Stimulated activated CD8-positive, alpha-beta memory T cell treated with anti-CD3 and anti-CD28 coated beads, Interleukin-7, amount 100 ng/mL, for 48 hours (primary cell): ENCODE results near the gene PIMREG.
"Not testable (repeated sequence)": the region's sequence is repeated elsewhere in the genome, so short reads cannot be mapped to it uniquely, and the experiment has no call there.

ENCODE experiments used
- DNase-seq, 2 donors: peaks; one replicate each; pipeline ENCODE4 v3.0.0-alpha.2; 2020; ENCODE audit warnings: low read depth in 1 of 2; ENCODE audit errors: extremely low read depth in 1 of 2

The PIMREG gene

DNA sequence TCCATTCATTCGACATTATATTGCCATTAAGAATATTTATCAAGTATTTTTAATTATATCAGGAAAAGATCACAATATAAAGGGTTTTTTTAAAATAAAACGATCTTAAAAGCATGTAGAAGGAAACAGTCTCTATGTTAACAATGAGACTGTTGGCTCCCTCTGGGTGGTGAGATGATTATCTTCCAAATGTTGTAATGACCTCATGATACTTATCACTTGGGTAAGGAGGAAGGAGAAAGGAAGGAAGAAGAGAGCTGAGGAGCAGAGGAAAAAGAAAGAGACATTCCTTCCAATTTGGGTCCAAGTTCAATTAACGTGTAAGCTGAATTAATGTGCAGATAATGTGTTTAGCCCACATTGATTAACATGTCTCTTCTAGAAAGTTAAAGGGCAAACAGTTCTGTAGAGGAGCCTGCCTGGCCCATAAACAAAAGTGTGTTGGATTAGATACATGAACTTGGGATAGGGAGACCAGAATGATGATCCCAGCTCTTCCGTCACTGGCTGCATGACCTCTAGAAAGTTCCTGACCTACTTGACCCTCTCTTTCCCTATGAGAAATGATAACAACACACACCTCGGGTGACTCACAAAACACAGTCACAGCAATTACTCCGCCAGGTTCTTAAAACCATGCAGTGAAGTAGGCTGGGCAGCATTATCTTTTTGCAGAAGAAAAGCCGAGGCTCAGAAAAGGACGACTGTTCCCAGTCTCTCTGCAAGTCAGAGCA lies 32.0 kb downstream of the PIMREG start:
- no peak for DNase-seq

DNA sequence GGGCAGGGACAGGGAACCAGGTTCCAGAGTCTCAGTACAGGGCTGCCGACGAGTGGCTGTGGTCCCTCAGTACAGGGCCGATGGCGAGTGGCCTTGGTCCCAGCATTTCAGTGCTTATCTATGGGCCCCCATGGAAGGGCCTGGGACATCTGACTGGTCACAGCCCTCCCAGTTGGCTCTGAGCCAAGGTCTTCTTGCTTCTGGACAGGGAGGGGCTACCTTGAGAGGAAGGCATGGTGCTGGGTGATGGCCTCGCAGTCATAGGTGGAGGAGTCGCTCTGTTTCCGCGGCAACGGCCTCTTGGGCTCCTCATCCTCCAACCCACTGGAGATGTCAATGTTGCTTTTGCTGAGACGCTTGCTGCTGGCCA lies 32.5 kb downstream of the PIMREG start:
- DNase-seq, result no peak

DNA sequence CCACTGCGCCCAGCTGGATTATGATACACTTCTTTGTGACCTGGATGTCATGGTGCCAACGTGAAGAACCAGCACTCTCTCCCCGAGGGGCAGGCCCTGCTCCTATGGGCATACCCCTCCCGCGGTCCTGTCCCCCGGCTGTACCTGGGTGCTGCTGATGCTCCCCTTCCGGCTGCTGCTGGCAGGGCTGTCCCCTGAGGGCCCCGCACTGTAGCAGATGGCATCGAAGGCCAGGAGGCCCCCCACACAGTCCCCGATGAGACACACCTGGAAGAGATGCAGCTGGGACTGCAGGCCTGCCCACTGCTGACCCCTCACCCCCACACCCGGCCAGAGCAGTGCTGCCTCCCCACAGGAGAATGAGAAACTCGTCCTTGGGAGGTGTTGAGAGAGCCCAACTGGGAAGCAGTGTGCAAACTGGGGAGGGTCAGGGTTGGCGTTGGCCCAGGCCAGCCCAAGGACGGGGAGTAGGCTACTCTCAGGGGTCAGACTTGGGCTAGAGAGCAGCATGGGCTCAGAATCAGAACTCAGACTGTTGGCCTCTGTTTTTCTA lies 33.7 kb downstream of the PIMREG start:
- no peak for DNase-seq

DNA sequence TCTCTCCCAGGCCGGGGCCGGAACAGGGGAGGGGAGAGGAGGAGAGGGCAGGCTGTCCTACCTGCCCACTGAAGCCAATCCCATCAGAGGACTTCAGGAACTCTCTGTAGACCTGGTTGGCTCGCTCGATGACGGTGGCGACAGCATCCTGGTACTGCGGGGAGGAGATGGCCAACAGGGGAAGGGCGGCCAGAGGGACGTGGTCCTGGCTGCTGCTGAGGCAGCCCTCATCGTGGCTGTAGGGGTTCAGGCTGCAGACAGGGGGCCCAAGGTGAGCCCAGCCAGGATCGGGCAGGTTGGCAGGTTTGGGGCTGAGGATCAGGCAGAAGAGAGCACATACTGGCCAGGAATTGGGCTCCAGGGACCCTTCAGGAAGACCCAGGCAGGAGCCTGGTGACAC lies 34.2 kb downstream of the PIMREG start:
- DNase-seq, result no peak

DNA sequence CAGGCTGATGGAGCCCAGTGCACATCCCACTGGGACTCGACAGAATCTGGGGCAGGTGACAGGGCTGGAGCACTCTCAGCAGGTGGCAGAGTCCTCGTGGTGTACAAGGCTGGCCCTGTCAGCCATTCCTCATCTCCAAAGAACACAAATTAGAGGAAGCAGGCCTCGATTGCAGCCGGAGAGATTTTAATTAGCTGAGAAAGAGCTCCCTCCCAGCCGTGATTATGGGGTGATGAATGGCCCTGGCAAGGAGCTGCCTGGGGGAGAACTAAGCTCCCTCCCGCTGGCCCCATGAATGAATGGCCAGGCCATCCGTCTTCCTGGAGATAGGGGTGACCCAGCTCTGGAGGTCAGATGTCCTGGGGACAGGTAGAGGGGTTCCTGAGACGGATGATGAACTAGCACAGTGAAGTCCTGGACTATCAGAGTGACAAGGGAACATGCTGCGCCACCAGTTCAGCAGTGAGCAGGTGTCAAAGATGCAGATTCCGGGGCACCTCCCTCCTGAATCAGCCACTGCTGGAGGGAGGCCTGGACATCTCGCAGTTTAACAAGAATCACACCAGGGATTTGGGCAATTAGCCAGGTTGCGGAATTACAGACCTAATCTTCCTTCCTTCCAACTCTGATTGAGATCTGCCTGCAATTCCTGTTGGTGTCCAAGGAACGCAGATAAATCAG lies 35.5 kb downstream of the PIMREG start:
- DNase-seq, result no peak

DNA sequence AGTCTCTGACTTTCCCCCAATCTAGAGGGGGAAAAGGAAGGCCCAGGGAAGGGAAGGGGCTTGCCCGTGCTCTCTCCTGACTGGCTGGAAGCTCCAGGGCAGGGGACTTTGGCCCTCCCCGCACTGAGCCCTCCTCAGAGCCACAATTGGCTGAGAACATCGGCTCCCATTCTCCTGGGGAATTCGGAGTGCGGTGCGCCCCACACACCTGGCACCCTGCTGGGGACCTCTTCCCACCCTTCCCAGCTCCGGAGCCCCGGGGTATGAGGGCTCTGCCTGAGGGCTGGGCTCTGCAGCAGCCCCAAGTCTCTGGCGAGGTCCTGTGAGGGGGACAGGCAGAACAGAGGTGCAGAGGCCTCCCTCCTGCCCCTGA lies 36.0 kb downstream of the PIMREG start:
- DNase-seq, result no peak

DNA sequence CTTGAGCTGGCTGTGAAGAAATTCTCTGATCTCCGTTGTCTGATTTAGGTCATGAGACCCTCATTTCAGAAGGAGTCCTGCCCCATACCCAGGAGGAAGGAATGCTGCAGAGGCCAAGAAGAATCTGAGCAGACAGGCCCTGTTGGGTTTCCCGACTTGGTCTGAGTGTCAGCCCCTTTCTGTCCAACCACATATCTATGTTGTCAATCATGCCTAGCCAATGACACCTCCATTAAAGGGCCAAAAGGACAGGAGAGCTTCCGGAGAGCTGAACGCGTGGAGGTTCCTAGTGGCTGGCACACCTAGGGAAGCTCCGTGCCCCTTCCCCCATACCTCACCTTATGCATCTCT lies 37.8 kb downstream of the PIMREG start:
- no peak for DNase-seq

DNA sequence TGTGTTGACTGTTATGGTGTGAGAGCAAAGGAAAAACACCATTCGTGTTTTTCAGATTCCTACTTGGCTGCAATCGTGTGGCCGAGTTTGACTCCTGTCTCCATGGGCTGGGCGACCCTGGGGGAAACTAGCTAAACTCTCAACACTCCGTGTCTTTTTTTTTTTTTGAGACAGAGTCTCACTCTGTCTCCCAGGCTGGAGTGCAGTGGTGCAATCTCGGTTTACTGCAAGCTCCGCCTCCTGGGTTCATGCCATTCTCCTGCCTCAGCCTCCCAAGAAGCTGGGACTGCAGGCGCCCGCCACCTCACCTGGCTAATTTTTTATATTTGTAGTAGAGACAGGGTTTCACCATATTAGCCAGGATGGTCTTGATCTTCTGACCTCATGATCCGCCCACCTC lies 38.5 kb downstream of the PIMREG start:
- not testable (repeated sequence) for DNase-seq

DNA sequence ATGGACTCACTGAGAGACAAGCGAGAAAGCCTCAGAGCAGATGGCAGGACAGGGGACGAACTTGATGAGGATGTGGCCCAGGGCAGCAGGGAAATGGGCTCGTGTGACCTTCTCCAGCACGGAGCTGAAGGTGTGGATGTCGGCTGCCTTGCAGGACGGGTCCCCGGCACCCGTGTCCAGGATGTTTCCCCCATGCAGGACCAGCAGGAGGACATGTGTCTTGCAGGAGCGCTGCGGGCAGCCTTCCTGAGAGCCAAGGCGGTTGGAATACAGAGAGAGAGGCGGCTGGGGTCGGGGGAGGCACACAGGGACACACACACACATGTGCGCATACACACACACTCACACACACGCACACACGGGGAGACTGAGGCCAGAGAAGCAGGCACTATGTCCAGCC lies 39.3 kb downstream of the PIMREG start:
- DNase-seq, result no peak

DNA sequence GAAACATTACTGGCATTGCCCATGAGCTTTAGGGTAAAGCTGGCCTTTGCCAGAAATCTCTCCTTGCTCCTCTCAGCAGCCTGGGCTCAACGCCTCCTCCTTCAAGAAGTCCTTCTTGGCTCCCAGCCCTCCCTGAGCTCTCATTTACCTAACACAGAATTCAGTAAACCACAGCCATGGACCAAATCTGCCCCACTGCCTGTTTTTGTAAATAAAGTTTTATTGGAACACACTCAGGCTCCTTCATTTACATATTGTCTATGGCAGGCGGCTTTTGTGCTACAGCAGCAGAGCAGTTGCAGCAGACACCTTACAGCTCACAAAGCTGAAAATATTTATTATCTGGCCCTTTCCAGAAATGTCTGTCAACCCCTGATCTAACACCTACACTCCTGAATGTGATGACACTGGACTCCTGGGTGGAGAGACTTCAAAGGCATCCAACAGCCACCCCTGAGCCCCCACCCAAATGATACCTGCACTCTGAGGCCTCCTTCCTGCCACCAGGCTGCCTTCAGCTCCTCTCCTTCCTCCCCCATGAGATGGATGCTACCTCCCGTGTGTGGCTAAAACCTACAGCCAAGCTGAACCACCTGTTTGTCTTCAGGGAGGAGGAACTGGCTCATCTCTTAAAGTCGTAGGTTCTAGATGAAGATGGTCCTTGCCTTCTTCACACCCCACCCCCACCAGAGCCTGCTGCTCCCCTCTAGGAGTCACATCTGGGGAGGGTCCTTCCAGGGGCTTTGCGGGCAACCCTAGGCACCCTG lies 41.6 kb downstream of the PIMREG start:
- no peak for DNase-seq

DNA sequence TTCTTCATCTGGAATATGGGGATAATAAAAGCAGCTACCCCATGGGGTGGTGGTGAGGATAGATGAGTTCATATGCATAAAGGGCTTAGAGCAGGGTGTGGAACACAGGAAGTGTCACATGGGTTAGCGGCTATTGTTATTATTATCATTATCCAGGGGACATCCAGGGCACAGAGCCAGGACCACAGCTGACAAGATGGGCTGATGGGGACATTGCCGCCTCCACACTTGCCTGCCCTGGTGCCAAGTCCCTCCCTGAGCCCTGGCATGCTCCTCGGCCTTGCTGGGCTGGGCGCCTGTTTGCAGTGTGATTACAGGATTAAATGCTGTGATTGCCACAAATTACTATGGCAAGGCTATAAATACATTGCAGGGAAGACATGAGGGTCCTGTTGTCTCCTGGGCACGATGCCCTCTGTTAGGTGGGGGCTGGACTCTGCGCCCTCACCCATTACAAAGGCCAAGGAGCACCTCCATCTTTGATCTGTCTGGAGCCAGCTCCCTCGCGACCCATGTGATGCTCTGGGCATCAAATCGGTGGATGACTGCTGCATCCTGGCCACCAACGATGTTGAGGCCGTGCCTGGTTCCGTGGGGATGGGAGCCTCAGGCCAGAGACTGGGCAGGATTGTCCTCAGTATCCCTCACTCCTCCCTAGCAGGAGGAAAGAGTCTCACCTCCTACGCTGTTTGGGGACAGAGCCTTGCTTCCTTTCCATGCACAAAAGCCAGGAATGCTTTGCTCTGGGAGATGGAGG lies 43.2 kb downstream of the PIMREG start:
- DNase-seq, result no peak

DNA sequence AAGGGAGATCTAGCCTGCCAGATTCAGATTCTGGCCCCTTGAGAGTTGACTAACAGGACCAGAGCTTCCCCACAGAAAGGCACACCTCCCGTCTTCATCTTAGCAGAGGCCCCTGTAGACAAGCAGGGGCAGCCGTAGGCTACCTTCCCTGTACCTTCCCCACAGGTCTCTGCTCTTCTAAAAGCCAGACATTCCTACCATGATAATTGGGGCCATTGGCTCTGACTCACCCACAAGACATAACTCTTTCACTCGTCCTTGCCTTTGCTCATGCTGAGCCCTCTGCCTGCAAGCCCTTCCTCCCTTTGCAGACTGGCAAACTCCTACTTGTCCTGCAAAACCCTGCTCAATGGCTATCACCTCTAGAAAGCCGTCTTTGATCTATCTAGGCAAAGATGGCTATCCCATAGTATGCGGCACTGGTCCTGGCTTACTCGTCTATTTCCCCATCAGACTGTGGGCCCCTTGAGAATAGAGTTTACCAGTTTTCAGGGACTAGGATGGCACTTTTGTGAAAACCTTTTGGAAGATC lies 43.8 kb downstream of the PIMREG start:
- DNase-seq, result no peak

DNA sequence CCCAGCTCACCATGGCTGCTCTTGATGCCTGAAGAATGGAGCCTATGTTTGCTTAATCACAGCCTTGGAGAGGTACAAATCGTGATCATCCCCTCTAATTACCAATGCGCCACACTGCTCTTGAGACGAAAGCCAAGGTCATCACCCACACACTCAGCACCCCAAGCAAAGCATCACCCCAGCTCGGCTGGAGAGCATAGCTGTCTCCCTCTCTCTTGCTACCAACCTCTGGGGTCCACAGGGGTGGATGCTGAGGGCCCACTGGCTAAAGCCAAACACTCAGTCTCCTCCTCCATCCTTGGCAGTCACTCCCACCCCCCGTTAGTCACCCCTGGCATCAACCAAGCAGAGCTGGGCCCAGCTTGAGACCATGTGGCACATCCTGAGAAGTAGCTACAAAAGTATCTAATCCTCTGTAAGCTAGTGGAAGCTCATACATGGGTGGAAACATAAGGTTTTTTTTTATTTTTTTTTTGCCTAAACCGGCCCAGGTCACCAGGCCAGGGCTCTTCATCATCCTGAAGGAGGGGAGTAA lies 44.8 kb downstream of the PIMREG start:
- no peak for DNase-seq

DNA sequence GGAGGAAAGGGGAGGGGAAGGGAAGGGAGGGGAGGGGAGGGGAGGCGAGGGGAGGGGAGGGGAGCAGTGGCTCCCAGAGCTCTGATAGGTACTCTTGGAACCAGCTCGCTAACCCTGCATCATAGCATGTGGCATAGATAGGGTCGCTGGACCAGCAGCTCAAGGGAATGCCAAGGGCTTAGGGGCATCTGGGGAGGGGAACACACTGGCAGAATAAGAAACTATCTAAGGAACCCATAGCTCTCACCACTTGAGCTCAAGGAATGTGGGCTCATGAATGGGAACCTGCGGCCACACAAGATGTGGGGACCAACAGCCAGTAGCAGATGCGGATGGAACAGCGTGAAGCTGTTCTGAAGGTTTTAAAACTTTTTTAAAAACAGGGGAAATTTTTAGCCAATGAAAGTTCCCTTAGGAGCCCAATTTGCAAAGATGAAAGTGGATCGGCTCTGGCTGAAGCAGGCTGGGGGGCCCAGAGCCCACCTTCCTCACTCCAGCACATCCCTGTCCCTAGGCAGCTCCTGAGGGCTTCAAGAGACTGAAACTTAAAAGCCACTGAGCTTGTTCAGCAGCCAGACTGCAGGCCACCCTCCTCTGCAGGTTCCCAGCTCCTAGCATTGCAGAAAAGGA lies 46.9 kb downstream of the PIMREG start:
- DNase-seq, result no peak

DNA sequence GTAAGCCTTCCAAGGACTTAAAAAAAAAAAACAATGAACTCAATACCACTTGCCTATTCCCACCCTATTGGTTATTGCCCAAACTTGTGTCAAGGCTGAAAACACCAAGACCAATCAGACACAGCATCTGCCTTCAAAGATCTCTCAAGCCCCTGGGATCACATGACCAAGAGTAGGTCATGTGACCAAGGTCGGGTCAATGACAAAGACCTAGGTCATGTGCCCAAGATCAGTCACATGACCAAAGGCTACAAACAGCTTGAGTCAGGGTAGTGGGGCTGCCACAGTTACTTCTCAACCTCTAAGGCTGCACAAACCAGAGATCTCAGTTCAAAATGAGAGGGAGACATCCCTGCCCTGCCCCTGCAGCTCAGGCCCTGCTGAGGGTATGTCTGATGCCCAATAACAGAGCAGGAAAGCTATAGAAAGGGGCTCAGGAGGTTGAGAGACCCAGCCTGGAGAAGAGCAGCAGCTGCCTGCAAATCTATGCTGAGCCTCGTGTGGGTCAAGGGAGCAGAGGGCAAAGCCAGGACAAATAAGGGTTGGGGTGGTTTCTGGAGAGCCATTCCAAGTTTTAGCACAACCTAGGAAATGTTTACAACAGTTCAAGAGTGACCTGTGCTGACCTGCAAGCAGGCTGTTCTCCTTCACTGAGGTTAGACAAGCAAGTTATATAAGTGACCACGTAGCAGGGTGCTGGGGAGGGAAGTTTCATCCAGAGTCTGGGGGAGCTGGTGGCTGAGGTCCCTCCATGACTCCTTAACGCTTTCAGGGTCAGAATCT lies 48.8 kb downstream of the PIMREG start:
- no peak for DNase-seq

DNA sequence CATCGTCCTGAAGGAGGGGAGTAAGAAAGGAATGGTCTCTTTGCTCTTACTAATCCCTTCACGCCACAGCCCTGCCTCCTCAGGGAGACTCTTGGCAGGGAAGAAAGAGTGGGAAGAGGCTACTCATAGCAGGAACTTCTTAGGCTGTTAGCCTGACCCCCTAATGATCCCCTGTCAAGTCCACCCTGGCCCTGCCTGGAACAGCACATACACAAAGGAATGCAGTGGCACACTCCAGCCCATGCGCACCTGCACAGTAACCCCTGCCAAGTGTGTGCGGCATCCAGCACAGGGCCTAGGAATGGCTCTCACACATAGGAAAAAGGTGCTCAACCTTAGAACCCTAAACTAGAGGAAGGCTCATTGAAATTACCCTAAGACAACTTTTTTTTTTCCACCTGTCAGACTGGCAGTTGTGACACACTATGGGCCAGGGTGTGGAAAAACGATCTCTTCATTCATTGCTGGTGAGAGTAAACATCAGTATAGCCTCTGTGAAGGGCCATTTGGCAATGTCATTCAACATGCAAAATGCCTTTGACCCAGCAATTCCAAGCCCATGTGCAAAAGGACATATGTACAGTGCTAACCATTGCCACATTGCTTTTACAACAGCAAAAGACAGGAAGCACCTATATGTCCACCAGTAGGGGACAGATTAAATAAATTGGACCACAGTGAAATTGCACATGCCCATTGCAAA lies 50.1 kb downstream of the PIMREG start:
- DNase-seq, result no peak

DNA sequence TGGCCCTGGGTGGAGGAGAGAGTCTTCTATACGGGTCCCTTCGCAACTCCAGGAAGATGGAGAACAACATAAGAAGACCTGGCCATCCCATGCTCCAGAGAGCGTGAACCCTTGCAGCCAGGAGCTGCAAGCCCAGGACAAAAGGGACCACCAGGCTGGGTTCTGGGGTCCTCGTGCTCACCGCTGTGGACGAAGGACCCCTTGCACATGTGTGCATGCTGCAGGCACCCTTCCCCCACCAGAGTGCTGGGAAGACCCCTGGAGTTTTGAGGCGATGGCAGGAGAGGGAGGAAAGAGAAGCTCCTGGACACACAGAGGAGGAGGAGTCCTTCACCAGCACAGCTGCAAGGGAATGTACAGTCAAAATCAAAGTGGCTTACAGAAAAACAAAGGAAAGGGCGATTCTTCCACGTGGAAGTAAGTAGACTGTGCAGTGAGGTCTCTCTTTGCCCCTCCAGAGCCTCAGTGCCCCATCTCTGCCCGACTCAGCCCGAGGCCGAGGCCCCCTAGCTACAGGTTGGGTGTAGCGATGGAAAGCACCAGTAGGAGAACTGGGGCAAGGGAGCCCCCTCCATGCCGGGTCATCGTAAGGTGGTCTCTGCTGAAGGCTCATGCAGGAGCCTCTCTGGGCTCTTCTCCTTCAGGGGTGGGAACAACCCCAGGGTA lies 51.3 kb downstream of the PIMREG start:
- no peak for DNase-seq

DNA sequence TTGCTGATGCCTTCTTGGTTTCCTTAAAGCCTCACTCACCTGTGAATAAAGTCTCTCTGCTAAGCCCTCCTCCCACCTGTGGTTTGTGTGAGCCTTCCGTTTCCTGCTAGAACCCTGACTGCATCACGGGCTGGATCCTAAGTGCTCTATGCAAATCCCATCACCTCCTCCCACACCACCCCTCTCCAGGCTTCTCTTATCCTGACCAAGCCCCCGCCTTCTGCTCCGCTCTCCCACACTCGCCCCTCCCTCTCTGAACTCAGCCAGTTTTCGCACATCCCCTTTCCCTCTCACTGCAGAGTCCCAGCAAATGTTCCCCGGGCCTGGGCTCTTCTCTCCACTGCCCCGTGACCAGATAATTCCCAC lies 51.8 kb downstream of the PIMREG start:
- peak in 1 of 2 donors; percentile 11 for DNase-seq
